ENCODE measurements around the gene HECTD4.

Gene HECTD4

DNA sequence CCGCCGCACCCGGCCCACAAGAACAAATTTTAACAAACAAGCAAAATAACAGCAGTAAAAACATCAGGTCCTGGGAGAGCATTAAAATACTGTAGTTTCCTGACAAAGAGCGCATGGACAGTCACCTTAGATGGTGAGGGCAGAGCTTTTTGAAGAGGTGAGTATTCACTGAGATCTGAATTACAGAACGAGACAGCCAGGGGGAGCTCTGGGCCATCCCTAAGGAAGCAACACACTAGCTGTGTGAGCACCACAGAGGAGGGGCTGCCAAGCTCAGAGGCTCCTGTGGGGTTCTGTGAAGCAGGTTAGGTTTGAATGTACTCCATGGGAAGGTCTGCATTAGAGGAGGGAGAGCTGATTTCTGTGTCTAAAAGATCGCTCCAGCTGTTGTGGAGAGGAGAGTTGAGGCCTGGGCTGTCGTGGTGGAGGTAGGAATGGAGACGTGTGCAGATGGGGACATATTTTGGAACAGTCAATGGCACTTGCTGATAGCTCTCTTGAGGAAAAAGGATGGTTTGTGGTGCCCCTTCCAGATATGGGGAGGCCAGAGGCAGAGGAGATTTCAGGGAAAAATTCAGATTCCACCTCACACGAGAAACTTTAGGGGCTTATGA is 184.0 kb downstream of the HECTD4 start:
- peak; percentile 50 for DNase-seq

DNA sequence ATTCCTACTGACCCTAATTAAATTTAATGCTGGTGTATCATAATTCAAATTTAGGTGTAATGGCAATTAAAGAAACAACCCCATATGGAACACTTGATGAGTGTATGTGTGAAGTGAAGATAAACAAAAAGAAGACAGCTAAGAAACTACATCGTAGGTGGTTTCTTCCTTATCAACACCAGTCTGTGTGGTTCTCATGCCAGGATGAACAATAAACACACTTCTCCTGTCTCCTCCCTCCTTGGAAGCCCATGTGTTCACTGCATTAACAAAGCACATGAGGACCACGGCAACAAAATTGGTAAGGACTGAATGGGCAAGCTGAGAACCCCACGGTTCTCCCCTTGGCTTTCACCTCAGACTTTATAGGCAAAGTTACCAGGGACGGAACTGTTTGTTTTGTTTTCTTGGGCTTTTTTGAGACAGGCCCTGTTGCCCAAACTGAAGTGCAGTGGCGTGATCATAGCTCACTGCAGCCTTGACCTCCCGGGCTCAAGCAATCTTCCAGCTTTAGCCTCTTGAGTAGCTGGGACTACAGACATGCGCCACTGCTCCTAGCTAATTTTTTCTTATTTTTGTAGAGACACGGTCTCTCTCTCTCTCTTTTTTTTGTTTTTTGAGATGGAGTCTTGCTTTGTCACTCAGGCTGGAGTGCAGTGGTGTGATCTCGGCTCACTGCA is 185.9 kb downstream of the HECTD4 start:
- DNase-seq = no peak

DNA sequence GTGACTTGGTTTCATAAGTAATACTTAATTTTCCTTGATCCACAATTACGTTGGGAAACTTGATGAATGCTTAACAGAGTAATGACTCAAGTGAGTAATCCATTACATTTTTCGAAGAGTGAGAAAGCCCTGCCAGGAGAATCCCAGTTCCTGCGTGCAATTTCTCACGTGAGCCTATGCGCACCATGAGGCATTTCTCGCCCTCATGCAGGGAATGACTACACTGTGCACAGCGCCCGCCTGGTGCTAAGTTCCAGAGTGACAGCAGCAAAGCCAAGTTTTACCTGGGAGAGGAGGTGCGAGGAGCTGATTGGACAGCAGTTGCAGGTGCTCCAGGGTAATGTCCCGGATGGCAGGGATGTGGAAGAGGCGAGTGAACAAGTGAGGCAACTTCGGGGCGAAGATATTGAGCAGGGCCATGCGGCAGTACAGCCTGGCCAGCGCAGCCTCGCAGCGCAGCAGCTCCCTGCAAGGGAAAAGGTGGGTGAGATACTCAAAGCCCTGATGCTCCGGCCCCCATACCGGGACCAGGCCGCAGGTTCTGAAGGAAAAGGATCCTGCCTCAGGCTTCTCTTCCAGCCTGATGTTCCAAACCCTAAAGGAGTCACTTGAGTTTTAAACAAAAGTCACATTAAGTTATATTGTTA is 187.5 kb downstream of the HECTD4 start:
- DNase-seq = no peak

DNA sequence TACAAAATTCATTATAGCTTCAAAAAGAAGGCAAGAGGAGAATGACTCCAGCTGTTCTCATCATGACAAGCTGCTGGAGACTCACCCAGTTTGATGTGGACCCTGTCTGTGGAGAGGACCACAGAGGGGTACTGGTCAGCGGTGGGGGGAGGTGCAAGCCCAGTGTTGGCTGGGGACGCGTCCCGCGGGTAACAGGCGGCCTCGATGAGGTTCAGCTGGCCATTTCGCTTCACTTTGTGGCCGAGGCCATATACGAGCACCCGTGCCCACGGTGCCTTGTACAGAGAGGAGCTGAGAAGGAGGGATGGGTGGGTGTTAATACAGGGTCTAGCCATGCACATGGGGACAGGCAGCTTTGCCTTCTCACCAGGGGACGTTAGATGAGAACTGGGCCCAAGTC is 189.8 kb downstream of the HECTD4 start:
- no peak for DNase-seq

DNA sequence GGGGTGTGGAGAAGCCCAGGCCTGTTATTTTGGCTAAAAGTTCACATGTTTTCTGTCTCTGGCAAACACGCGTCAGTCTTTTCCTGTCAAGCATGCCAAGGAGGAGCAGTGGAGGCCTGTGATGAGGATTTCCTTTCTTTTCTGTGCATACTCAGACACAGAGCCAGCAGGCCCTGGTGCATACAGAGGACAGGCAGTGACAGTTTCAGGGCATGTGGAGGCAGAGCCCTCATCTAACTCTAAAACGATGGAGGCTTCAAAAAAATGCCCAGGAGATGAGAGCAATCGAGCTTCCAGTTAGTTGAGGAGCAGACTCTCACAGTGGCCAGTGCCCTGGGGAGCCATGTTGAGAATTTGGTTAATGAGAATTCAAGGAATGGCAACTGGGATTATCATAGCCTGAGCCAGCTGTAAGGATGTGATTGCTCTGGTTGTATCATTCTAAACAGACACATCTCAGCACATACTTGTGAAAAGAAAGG is 190.3 kb downstream of the HECTD4 start:
- no peak for DNase-seq

DNA sequence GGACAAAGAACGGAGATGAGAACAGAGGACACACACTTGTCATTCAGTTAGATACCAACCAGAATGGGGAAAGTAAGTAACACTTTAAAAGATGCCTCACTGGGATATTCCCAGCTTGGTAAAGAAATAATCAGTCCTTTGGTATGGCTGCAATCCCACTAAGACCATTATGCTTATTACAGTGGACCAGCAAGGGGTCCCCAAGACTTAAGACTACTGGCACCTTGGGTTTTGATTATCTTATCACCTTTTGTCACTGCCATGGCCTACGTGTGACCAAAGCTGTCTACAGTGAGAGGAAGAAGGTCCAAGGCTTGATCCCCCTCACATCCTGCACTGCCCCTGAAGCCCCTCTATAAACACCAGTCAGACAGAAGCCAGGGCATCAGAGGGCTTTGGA is 191.0 kb downstream of the HECTD4 start:
- DNase-seq = no peak

DNA sequence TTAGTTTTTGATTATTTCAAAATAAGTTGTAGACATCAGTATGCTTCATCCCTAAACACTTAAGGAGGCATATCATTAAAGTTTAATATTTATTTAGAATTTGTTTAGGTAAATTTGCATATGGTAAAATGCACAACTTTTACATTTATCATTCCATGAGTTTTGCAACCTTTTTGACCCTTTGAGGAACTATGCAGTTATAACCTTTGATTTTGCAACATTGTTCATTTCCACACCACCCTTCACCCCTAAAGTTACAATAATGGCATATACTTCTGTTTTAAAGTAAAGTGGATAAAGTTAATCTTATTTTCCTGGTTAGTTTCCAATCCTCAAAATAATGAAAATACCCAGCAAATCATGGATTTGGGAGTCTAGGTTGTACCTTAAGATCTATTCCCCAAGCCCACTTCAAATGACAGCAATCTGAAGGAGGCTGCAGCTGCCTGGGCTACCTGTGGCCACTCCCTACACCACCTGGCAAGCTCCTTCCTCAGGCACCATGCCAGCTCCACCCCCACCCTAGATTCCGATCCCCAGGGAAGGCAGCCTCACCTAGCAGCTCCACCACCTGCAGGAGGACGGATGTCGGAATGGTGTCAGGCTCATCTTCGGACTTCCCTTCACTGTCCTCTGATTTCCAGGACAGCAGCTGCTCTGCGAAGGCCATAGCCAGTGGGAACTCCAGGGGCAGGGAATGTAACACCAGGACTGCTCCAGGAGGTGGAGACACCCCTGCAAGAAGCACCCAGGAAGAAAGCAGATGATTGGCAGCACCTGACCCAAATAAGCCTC is 191.8 kb downstream of the HECTD4 start:
- DNase-seq = no peak

DNA sequence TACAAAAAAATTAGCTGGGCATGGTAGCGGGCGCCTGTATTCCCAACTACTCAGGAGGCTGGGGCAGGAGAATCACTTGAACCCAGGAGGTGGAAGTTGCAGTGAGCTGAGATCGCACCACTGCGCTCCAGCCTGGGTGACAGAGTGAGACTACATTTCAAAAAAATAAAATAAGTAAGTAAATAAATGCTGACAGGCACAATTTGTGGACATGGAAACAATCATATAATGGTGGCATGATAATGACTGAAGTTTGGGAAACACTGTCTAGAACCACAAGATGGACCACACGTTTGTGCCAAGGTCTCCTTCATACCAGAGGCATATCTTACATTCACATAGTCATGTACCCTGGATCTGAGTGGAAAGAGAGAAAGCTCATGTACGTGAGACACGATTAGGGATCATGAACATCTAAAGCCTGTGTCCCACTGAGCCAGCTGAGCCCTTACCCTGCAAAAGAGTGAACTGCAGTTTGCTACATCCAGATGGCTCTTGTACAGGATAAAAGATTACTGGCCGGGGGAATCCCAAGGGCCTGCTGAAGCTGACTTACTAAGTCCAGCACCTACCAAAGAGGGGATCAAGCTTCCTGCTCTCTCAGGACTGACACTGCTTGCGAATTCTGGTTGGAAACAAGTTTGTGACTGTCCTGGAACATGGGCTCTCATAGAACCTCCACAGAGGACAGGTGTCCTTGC is 194.0 kb downstream of the HECTD4 start:
- no peak for DNase-seq

DNA sequence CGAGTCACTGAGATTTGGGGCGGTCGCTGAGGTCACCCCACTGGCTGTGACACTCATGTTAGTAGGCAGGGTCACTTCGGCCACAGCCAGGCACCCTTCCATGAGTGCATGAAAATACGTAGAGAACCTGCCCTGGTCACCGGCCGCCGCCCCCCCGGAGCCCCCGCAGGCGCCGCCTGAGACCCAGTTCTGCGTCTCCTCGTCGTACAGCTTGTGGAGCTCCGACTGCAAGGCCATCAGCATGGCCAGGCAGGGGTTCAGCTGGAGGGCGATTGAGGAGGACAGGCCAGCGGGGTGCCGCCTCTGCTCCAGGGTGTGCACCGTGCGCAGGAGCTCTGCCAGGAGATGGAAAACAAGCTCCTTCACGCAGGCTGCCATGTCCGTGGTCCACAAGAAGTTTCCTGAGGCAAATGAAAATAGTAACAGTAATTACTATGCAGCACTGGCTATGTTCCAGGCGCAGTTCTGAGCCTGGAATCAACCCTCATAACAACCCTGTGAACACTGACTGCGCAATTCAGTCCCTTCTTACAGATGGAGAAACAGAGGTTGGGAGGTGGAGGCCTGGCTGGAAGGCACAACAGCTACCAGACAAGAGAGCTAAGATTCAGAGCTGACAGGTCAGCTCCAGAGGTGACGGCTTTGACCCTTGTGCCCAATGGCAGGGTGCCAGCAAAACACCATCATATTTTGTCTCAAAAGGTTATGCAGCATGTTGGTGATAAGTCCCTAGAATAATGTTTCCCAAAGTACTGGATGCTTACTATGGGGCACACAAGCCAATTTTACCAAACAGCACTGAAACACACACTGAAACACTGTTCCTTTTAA is 196.9 kb downstream of the HECTD4 start:
- no peak for DNase-seq

DNA sequence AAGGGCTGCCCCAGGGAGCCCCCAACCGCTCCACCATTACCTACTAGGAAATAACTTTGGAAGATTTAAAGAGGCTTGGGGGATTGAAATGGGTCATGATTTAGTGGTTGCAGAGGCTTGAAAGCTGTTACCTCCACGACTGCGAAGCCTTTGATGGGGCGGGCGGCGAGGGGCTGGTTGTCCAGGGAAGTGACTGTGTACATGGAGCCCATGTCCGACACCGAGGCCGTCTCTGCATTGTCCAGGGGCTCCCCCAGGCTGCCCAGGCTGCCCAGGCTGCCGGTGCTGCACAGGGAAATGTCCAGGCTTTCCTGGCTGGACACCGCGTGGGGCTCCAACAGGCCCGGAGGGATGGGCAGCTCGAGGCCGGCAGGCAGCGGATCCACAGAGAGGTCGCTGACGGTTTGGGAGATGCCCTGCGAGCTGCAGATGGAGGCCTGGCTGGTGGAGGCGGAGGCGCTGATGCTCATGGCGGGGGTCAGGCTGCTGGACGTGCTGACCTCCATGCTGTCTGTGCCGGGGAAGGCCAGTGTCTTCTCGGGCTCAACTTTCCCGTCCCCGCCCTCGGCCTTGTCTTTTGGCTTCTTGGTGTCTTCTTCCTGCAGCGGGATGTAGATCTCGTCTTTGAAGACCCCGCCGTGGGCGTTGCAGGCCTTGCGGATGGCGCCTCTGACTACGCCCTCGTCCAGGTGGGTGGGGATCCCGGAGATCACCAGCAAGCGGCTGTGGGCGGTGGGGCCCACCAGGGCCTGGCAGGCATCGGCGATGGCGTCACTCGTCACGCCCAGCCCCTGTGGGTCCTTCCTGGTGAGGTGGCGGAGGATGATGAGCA is 198.0 kb downstream of the HECTD4 start:
- DNase-seq = no peak

DNA sequence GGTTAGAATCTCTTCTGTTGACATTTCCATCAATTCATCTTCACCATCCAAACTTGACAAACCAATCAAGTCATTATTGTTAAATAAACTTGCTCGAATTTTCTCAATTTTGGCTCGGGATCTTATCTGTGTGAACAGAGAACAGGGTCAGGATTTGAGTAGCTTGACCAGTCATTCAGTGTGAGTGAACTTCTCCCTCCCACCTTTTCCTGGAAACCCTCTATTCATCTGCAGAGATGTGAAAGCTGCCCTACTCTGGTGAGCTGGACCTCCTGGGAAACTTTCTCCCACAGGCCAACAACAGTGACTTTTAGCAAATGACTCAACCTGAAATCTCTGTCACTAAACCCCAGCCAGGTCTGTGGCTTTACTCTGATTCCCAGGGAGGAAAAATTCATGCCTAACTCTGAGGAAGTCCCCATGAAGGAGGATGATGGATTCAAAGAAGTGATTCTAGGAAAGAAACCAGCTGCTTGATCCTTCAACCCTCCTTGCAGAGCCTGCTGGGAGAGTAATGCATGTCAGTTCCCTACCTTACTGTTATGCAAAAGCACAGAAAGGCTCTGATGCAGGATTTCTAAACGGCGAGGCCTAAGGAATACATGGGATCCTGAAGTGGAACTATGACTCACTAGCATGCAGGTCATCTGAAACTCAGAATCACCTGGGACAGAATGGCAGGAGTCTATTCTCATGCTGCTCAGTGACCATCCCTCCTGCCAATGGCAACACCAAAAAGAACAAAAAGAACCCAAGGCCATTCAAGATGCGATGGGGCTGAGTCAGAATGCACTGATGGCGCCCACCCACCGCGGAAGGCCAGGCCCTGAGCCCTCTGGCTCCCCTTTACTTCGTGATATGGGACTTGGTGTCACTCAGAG is 198.8 kb downstream of the HECTD4 start:
- peak; percentile 11 for DNase-seq

DNA sequence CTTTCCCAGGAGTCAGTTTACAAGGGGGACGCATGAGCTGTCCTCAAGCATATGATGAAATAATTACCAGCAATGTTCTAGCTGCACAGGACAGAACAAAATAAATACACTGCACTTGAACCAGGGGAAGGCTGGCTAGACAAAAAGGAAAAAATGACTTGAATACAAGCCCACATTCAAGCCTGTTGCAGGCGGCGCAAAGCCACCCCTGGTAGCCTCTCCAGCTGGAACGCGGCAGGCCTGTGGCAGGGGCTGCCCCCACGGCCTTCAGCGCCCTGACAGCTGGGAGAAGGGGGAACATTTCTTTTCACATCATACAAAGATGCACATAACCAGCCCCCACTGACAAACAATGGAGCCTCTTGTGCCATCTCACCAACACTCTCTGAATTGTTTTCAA is 199.7 kb downstream of the HECTD4 start:
- no peak for DNase-seq

DNA sequence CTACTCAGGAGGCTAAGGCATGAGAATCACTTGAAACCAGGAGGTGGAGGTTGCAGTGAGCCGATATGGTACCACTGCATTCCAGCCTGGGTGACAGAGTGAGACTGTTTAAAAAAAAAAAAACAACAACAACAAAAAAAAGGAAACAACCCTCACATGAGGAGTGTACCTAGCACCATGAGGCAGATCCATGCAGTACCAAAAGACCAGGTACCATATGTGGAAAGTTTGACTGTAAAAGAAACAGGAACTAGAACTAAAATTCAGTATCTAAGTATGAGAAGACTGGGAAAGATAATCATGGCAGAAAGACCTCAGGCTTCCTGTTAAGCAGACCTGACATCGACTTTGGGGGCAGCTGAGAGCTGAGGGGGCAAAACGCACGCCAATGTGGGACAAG is 201.8 kb downstream of the HECTD4 start:
- no peak for DNase-seq

DNA sequence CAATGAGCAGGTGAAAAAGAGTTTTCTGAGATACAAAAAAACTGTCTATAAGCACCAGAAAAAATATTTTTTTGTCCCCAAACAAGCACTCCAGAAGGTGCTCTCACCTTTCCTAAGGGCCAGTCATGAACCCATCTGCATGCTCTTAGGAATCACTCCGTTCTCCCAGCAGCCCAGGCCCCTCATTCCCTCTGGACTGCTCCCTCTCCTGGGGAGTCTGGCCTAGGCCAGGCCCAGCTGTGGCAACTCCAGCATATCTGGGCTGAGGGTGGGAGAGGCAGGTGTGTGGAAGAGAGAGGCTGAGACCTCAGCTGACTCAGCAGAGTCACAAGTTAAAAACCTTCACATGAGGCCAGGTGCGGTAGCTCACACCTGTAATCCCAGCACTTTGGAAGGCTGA is 202.3 kb downstream of the HECTD4 start:
- no peak for DNase-seq

DNA sequence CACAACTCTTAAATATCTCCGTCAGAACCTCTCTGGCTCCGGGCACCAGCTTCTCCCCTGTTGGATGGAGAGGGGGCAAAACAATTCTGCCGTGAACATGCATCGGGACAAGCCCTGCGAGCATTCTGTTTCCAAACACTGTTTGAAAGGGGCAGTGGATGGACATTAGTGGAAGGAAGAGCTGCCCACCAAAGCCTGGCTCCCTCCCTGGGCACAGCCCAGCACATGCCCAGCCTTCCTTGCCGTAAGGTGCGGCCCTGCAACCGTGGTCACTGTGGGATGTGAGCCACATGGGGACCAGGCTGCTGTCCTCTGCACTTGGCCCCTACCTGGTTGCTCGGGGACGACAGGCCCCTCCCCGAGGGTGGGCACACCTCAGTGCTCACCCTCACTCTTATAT is 202.9 kb downstream of the HECTD4 start:
- DNase-seq = no peak

DNA sequence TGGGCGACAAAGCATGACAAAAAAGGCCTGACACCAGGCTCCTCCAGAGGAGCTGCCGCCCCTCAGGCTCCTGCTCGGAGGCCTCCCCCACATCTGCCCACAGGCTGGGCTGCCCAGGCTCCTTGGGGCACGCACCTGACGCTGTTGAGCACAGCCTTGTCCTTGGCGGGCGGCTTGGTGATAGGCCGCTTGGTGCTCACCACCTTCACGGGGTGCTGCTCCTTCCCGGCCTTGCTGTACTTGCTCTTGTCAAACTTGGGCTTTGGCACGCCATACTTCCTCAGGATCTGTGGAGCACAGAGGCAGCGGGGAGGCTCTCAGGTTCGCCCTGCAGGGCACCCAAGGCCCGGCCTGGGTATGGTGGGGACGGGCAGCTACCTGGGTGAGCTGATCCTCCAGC is 203.4 kb downstream of the HECTD4 start:
- no peak for DNase-seq

DNA sequence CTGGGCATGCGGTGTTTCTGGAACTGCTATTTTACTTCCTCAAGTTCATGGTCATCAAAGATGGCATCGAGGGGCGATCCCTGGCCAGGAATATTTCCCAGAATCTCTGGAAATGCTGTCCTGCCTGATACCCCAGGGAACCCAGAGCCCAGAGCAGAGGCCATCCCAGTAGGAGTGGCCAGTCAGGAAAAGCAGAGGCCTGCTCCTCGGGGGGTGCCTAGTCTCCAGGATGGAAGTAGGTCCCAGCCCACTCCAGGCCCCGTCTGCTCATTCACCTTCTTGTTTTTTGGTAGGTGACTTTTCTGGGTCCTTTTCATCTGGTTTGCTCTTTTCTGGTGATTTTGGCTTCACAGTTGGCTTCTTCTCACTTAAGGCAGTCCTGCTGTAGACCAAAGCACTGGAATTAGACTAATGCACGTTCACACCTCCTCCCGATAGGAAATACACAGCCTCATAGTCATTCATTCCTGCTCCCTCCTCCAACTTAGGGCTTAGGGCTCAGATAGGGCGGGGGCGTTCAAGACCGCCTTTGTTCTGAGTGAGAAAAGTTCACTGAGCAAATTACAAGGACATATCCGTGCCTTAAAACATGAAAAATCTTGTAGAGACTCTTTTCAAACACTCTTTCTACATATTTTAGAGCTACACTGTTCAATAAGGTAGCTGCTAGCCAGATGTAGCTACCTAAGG is 205.8 kb downstream of the HECTD4 start:
- DNase-seq = no peak

DNA sequence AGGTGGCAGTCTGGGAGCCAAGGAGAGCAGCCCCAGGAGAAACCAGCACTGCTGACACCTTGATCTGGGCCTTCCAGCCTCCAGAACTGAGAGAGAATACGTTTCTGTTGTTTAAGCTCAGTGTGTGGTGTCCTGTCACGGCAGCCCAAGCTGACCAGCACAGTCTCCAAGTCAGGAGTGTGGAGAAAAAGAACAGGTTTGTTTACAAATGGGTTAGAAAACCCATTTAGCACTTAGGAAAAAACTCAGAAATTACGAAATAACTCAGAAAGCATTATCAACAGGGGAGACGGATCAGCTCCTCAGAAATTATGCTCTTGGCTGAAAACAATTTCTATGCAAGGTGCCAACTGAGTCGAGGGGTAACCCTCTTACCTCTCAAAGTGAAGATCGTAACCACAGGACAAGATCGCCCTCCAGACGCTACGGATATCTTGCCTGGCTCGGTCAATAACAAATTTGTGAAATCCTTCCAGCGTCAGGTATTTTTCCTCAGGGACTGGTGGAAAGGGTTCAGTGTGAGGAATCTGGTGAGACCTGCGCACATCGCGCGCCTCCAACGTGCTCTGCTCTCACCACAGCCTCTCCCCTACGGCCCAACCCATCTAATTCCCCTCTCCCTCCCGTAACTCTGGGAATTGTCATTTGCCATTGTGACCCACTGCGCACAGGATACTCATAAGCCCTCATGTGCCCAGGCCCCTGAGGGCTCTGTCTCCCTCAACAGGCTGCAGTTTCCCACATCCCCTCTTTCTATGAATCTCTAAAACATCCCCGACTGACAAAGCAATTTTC is 206.7 kb downstream of the HECTD4 start:
- DNase-seq = no peak

Measured in fibroblast of skin of right biceps (primary cell).